Measurements from ENCODE around the gene F12. TPM values are rescaled to one million over a fixed set of nuclear protein-coding genes. Genes with fewer than 3 reads are reported as not detected.

F12 gene
- total and polyA plus RNA-seq, 2 experiments from 2014 or later, result 4.6 to 5.0 TPM

GRCh38 chr5:177440211-177440989 is 31.0 kb upstream of the F12 start:
- Histone ChIP-seq H3K36me3 (peaks cover 9% of the 10 kb centered on the region), H3K27me3 (no peaks in the 10 kb centered on the region), H3K27ac (no peak overlapping the region), H3K4me1 (ENCODE audit: low read depth) (no peaks in the 10 kb centered on the region), H3K9me3 (ENCODE audit: low read depth) (no peaks in the 10 kb centered on the region), H3K4me3 (no peak overlapping the region)
- DNase-seq (ENCODE audit: low read depth in 1 of 2, low spot score in 1 of 2), result no peak
- TF ChIP-seq CTCF (IDR thresholded peaks at IDR 0.05; ENCODE audit: low read depth, low read length), result no peak

- Histone ChIP-seq H3K36me3 (peaks cover 15% of the 10 kb centered on the region), H3K9me3 (ENCODE audit: low read depth) (no peaks in the 10 kb centered on the region), H3K27ac (no peak overlapping the region), H3K4me3 (no peak overlapping the region), H3K4me1 (ENCODE audit: low read depth) (no peaks in the 10 kb centered on the region), H3K27me3 (no peaks in the 10 kb centered on the region)
- no peak for DNase-seq (ENCODE audit: low read depth in 1 of 2, low spot score in 1 of 2)
- TF ChIP-seq CTCF (IDR thresholded peaks at IDR 0.05; ENCODE audit: low read depth, low read length), result no peak
Measured at GRCh38 chr5:177439518-177440053, 30.2 kb upstream of the F12 start.

DNA sequence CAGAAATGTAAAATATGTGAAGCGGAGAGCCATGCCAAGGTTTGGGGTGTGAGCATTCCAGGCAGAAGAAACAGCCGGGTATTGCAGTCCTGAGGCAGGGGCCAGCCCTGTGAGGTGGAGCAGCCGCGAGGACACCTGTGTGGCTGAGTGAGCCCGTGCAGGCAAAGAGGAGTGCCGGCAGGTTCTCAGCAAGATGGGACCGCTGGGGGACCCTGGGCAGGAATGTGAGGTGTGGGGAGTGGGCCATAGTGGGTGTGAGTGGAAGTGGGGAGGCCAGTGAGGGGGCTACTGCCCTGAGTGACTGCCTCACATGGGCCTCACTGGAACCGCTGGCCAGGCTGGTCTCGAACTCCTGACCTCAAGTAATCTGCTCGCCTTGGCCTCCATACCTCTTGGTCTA is 29.1 kb upstream of the F12 start:
- H3K27me3 ChIP-seq, result no peaks in the 10 kb centered on the region
- no peaks in the 10 kb centered on the region for H3K4me1 ChIP-seq (ENCODE audit: low read depth)
- no peak for TF ChIP-seq CTCF (IDR thresholded peaks at IDR 0.05; ENCODE audit: low read depth, low read length)
- H3K36me3 ChIP-seq, result peaks cover 26% of the 10 kb centered on the region
- DNase-seq (ENCODE audit: low read depth in 1 of 2, low spot score in 1 of 2), result no peak
- no peak overlapping the region for H3K4me3 ChIP-seq
- no peak overlapping the region for H3K27ac ChIP-seq
- H3K9me3 ChIP-seq (ENCODE audit: low read depth), result no peaks in the 10 kb centered on the region

DNA sequence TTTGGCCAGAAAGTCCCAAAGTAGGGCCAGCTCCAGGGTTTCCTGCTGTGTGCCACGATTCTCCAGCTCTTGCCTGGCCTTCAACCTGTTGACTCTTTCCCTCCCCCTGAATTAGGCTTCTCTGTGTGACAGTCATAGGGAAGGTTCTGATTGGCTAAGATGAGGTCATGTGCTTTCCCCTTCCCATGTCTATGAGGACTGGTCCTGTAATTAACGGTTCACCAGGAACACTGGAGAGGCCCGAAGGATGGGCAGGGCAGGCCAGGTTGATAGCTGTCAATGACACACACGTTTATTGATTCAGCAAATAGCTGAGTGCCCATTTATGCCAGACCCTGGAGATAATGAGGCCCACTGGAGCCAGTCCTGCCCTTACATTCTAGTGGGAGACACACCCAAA is 28.3 kb upstream of the F12 start:
- H3K9me3 ChIP-seq (ENCODE audit: low read depth), result no peaks in the 10 kb centered on the region
- DNase-seq (ENCODE audit: low read depth in 1 of 2, low spot score in 1 of 2), result no peak
- H3K27ac ChIP-seq, result no peak overlapping the region
- peaks cover 33% of the 10 kb centered on the region for H3K36me3 ChIP-seq
- no peak for TF ChIP-seq CTCF (IDR thresholded peaks at IDR 0.05; ENCODE audit: low read depth, low read length)
- H3K4me1 ChIP-seq (ENCODE audit: low read depth), result no peaks in the 10 kb centered on the region
- H3K27me3 ChIP-seq, result no peaks in the 10 kb centered on the region
- H3K4me3 ChIP-seq, result no peak overlapping the region

DNA sequence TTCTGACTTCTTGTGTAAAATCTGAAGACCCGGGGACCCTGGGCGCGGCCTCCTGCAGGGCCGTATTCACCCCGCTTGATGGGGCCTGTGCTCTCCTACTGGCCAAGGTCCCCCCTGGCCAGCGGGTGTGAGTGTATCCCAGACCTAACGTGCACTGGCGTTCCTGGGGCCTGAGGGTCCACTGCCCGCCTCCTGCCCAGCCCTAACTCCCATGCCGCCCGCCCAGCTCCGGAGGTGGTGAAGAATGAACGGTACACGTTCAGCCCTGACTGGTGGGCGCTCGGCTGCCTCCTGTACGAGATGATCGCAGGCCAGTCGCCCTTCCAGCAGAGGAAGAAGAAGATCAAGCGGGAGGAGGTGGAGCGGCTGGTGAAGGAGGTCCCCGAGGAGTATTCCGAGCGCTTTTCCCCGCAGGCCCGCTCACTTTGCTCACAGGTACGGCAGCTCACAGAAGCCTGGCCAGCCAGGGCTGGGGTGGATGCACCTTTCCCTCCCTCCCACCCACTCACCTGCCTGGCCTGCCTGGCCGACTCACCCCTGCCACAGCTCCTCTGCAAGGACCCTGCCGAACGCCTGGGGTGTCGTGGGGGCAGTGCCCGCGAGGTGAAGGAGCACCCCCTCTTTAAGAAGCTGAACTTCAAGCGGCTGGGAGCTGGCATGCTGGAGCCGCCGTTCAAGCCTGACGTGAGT is 26.6 kb upstream of the F12 start:
- peaks cover 39% of the 10 kb centered on the region for H3K36me3 ChIP-seq
- no peak overlapping the region for H3K4me3 ChIP-seq
- no peak for DNase-seq (ENCODE audit: low read depth in 1 of 2, low spot score in 1 of 2)
- TF ChIP-seq CTCF (IDR thresholded peaks at IDR 0.05; ENCODE audit: low read depth, low read length), result no peak
- no peaks in the 10 kb centered on the region for H3K27me3 ChIP-seq
- no peaks in the 10 kb centered on the region for H3K9me3 ChIP-seq (ENCODE audit: low read depth)
- no peaks in the 10 kb centered on the region for H3K4me1 ChIP-seq (ENCODE audit: low read depth)
- H3K27ac ChIP-seq, result no peak overlapping the region

Data from cardiac muscle cell (in vitro differentiated cells and primary cell).